Breast epithelium (tissue), 3 donors: ENCODE measurements around the gene B4GALNT1.
"Not testable (repeated sequence)": the region's sequence is repeated elsewhere in the genome, so short reads cannot be mapped to it uniquely, and the experiment has no call there.

Source experiments
- POLR2A ChIP-seq: fragments of 450-650 bp; IDR thresholded peaks from one replicate; pipeline ENCODE4 v1.6.1; 2016; ENCODE audit warnings: antibody characterized with exemption, mild to moderate bottlenecking, moderate library complexity
- POLR2AphosphoS5 ChIP-seq, 3 donors: sonication (generic); formaldehyde crosslinking; IDR thresholded peaks; one replicate each; pipeline ENCODE4 v1.6.1; 2017; ENCODE audit warnings: antibody characterized with exemption in 3 of 3
- TF ChIP-seq, protein P1 (sequence below), 3 donors: fragments of 450-650 bp; IDR thresholded peaks; one replicate each; pipeline ENCODE4 v1.5.1; 2016 to 2017; ENCODE audit warnings: antibody characterized with exemption in 3 of 3, mild to moderate bottlenecking in 3 of 3, moderate library complexity in 3 of 3

DNA sequence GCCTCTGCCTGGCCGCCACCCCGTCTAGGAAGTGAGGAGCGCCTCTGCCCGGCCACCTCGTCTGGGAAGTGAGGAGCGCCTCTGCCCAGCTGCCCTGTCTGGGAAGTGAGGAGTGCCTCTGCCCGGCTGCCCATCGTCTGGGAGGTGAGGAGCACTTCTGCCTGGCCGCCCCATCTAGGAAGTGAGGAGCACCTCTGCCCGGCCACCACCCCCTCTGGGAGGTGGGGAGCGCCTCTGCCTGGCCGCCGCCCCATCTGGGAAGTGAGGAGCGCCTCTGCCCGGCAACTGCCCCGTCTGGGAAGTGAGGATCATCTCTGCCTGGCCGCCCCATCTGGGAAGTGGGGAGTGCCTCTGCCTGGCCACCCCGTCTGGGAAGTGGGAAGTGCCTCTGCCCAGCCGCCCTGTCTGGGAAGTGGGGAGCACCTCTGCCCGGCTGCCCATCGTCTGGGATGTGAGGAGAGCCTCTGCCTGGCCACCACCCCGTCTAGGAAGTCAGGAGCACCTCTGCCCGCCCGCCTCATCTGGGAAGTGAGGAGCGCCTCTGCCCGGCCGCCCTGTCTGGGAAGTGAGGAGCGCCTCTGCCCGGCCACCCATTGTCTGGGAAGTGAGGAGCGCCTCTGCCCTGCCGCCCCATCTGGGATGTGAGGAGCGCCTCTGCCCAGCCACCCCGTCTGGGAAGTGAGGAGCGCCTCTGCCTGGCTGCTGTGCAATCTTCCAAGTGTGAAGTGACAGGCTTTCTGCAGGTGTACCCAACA is 32.2 kb upstream of the B4GALNT1 start:
- TF ChIP-seq POLR2AphosphoS5 (IDR thresholded peaks at IDR 0.05); POLR2A: not testable (repeated sequence)
- TF ChIP-seq, protein P1, sequence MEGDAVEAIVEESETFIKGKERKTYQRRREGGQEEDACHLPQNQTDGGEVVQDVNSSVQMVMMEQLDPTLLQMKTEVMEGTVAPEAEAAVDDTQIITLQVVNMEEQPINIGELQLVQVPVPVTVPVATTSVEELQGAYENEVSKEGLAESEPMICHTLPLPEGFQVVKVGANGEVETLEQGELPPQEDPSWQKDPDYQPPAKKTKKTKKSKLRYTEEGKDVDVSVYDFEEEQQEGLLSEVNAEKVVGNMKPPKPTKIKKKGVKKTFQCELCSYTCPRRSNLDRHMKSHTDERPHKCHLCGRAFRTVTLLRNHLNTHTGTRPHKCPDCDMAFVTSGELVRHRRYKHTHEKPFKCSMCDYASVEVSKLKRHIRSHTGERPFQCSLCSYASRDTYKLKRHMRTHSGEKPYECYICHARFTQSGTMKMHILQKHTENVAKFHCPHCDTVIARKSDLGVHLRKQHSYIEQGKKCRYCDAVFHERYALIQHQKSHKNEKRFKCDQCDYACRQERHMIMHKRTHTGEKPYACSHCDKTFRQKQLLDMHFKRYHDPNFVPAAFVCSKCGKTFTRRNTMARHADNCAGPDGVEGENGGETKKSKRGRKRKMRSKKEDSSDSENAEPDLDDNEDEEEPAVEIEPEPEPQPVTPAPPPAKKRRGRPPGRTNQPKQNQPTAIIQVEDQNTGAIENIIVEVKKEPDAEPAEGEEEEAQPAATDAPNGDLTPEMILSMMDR (IDR thresholded peaks at IDR 0.05), result not testable (repeated sequence)
